Fibroblast of pulmonary artery (primary cell): ENCODE data around the gene AP5M1.
"Not testable (repeated sequence)": the region's sequence is repeated elsewhere in the genome, so short reads cannot be mapped to it uniquely, and the experiment has no call there.

ENCODE experiments used
- DNase-seq: peaks from one replicate; pipeline ENCODE4 v3.0.0-alpha.2; 2010; ENCODE audit warnings: low read depth
- H3K4me3 ChIP-seq: replicated peaks from 2 replicates; pipeline ENCODE4 v1.5.1; 2011; ENCODE audit warnings: low read depth, mild to moderate bottlenecking, control low read depth, low read length, moderate library complexity
- CTCF ChIP-seq: IDR thresholded peaks from 2 replicates; pipeline ENCODE4 v1.5.1; 2011; ENCODE audit warnings: mild to moderate bottlenecking, control low read depth, low read length, inconsistent platforms; ENCODE audit errors: missing control alignments

Gene AP5M1

GRCh38 chr14:57329833-57330232 is 61.1 kb downstream of the AP5M1 start:
- TF ChIP-seq CTCF: no peak
- no peak for DNase-seq
- no peak overlapping the region for H3K4me3 ChIP-seq

- not testable (repeated sequence) for H3K4me3 ChIP-seq, DNase-seq
Measured at GRCh38 chr14:57332475-57332874, 63.7 kb downstream of the AP5M1 start.

GRCh38 chr14:57333726-57334125 is 65.0 kb downstream of the AP5M1 start:
- not testable (repeated sequence) for DNase-seq, H3K4me3 ChIP-seq

- DNase-seq, H3K4me3 ChIP-seq: not testable (repeated sequence)
Measured at GRCh38 chr14:57343545-57344297, 75.0 kb downstream of the AP5M1 start.

- no peak overlapping the region for H3K4me3 ChIP-seq
- no peak for TF ChIP-seq CTCF
- DNase-seq: no peak
Measured at GRCh38 chr14:57345106-57345505, 76.3 kb downstream of the AP5M1 start.

- DNase-seq: no peak
- TF ChIP-seq CTCF: no peak
- H3K4me3 ChIP-seq: no peak overlapping the region
Measured at GRCh38 chr14:57346741-57347140, 78.0 kb downstream of the AP5M1 start.
